GM10248 (cell line): ENCODE results near the gene PHACTR3.

Source experiments
- CTCF ChIA-PET: fragments of 300-600 bp; sonication (Branson Sonifier 250); formaldehyde crosslinking; extraction: SDS; loops from one replicate; lab custom pipeline; 2021; ENCODE audit warnings: antibody characterized with exemption; lab: Yijun Ruan, JAX
- POLR2A ChIA-PET: fragments of 350-650 bp; sonication (Branson Sonifier 250); formaldehyde crosslinking; extraction: SDS; loops from one replicate; lab custom pipeline; 2020; ENCODE audit warnings: antibody characterized with exemption; lab: Yijun Ruan, JAX
- DNase-seq: peaks from one replicate; pipeline ENCODE4 v3.0.0; 2012; ENCODE audit errors: extremely low spot score
- TF ChIP-seq, protein P1 (sequence below): IDR thresholded peaks from 2 replicates; pipeline ENCODE4 v1.5.1; 2012; ENCODE audit warnings: mild to moderate bottlenecking, low read depth; ENCODE audit errors: extremely low read depth, missing control alignments, control extremely low read depth

Gene PHACTR3

DNA sequence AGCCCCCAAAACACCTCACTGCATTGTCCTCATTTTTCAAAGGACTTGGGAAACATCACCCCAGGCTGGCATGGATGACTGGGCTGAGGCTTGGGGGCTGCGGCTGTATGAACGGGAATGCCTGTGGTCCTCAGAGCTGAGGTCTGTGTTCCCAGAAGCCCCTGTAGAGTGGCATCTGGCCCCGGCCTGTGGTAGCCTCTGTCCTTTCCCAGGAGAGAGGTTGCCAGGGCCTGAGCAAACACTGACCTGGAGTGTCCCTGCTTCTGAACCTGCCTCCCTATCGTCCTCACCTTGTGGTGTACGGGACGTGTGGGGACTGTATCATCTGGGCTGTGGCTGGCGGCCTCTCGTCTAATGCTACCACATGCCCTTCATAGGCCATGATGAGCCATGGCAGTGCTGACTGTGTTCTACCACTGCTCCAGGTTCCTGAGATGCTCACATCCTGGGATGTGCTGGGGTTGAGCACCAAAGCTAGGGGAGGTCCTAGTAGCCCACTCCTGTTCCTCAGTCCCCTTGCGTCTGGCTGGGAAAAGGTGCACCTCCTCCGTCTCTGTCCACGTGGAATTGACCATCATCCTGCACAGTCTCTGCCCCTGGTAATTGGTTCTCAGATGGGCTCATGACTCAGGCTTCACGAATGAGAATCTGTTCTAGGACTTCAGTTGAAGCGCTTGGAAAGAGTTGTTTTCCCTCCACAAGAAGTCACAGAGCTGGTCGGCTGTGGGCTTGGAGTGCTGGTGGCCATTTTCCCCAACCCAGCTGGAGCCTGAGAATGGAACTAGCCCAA is 27.6 kb downstream of the PHACTR3 start:
- TF ChIP-seq, protein P1, sequence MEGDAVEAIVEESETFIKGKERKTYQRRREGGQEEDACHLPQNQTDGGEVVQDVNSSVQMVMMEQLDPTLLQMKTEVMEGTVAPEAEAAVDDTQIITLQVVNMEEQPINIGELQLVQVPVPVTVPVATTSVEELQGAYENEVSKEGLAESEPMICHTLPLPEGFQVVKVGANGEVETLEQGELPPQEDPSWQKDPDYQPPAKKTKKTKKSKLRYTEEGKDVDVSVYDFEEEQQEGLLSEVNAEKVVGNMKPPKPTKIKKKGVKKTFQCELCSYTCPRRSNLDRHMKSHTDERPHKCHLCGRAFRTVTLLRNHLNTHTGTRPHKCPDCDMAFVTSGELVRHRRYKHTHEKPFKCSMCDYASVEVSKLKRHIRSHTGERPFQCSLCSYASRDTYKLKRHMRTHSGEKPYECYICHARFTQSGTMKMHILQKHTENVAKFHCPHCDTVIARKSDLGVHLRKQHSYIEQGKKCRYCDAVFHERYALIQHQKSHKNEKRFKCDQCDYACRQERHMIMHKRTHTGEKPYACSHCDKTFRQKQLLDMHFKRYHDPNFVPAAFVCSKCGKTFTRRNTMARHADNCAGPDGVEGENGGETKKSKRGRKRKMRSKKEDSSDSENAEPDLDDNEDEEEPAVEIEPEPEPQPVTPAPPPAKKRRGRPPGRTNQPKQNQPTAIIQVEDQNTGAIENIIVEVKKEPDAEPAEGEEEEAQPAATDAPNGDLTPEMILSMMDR: no peak
- ChIA-PET POLR2A (no interaction called here), CTCF (no interaction called here)
- no peak for DNase-seq

DNA sequence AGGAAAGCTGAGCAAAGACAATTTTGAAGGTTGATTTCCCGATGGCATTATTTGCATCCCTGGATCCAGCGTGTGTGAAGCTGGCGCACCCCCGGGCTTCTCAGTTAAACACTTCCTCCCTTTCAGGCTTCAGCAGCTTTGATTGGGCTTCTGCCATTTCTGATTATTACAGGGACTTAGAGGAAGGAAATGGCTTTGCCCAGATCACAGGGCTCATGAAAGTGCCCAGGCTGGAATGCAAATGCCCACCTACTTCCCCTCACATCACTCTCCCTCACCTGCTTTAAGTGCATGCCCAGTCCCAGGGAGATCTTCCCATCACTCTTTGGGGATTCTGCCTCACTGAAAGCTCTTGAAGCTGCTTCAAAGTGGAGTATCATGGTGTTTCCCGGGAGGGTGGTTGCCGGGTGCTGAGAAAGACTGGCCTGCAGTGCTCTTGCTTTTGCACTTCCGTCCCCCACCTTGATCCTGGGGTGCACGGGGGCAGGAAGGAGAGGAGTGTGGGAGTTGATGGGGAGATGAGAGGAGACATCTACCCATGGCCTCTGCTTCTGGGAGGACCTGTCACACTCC is 28.3 kb downstream of the PHACTR3 start:
- ChIA-PET CTCF (no interaction called here), POLR2A (no interaction called here)
- TF ChIP-seq, protein P1: no peak
- DNase-seq: no peak

DNA sequence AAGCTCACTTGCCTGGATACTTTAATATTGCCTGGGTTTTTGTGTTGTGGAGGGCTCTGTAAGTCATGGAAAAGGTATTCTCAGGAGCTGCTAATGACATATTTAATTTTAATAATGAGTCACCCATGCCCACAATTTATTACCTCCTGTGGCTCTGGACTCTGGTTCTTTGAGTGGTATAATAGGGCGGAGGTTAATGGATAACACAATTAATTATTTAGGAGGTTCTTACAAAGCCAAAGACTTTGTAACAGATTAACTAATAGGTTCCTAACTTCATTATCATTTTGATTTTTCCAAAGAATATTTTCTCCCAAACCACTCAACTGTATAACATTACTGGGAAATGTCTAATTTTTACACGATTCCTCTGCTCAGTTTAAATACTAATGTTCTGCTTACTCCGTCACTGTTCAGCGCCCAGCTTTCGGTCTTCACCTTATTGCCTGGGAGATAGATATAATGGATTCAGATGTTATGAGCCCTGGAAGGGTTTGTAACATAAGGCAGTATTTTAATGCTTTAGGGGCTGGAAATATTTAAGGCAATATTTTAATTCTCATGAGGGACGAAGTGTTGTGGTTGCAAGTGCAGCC is 29.4 kb downstream of the PHACTR3 start:
- POLR2A ChIA-PET: no interaction called here

DNA sequence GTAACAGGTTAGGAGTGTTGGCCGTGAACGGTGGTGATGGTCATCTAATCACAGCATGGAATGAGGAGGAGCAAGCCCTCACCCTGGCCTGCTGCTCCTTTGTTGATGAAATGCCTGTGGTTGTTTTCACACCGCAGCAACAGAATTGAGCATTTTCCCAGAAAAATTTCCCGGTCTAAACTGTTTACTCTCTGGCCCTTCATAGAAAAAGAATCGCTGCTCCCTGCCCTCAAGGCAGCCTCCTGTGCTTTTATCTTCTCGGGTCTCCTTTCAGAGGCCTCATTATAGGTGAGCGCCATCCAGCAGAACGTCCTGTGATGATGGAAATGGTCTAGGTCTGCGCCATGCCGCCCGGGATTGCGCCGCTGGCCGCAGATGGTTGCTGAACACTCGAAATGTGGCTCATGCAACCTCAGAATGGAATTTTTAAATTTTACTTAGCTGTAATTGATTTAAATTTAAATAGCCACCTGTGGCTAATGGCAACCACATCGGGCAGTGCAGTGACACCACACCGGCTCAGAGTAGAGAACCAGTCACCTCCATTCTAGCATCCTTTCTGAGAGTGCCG is 30.2 kb downstream of the PHACTR3 start:
- TF ChIP-seq, protein P1: no peak
- no peak for DNase-seq
- CTCF ChIA-PET: no interaction called here
- POLR2A ChIA-PET: no interaction called here

More for the DNA sequence above, 29.4 kb downstream of the PHACTR3 start:
- no peak for DNase-seq
- CTCF ChIA-PET: no interaction called here
- TF ChIP-seq, protein P1: no peak

DNA sequence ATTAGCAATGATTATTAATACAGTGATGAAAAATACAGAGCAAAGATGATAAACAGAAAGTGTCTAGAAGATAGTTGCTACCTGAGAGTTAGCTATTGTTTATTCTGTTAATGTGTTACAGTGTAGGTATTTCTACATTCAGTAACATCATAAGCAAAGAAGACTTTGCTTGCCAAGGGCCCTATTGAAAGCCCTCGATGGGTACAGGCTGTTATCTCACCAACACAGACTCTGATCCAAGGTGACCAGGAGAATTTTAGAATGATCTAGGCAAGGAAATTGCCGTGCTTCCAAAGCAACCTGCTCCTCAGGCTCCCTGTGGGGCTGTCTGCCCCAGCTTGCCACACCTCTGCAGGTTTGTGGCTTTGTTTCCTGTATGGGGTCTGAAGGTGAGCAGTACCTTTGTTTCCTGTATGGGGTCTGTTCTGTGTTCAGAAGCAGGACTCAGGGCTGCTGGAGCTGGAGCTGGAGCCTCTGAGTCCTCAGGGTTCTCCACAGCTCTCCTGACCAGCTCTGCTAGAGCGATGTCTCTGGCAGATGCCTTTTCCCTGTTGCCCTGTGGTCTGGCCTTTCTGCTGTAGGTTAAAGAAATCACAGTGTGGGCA is 32.5 kb downstream of the PHACTR3 start:
- ChIA-PET CTCF (interaction anchor here (2.1 kb wide), 1 partner anchor 10 kb away, joined by 4 read pairs; no protein-coding TSS in a partner anchor), POLR2A (no interaction called here)
- TF ChIP-seq, protein P1: no peak
- DNase-seq: no peak

DNA sequence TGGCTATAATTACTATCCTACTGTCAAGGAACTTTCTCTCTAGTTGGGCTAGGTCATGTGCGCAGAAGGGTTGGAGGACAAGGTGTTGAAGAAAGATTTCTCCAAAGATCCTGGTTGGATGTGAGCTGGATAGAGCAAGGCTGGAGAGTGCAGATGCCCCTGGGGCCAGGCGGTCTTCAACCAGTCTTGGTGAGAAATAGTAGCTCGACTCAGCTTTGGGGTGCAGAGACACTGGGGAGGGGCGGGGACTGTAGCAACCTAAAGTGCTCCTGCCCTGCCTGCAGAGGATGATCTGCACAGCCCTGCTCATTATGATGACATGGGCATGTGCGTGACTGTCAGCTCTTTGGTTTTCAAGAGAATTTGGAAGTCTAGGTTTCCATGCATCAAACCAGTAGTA is 35.9 kb downstream of the PHACTR3 start:
- CTCF ChIA-PET: interaction anchor here (1.6 kb wide), 1 partner anchor 11 kb away, joined by 3 read pairs; no protein-coding TSS in a partner anchor
- POLR2A ChIA-PET: no interaction called here
- DNase-seq: no peak
- TF ChIP-seq, protein P1: no peak
